IPS DF 4.7 (cell line): ENCODE data around the gene PRKN.

Experiments
- DNase-seq: peaks from one replicate; pipeline ENCODE4 v3.0.0-alpha.2; 2013; ENCODE audit warnings: low spot score; ENCODE audit errors: extremely low read depth

Gene PRKN

GRCh38 chr6:161575523-161576254 lies 1151.9 kb downstream of the PRKN start:
- DNase-seq: no peak

GRCh38 chr6:161568885-161569456 lies 1158.6 kb downstream of the PRKN start:
- no peak for DNase-seq

- DNase-seq: no peak
These were observed 1162.6 kb downstream of the PRKN start for GRCh38 chr6:161564952-161565351.

- DNase-seq: no peak
These were observed 1165.7 kb downstream of the PRKN start for GRCh38 chr6:161561908-161562307.

GRCh38 chr6:161557333-161558107 lies 1170.0 kb downstream of the PRKN start:
- DNase-seq: no peak

- DNase-seq: no peak
These were observed 1172.7 kb downstream of the PRKN start for GRCh38 chr6:161554883-161555282.

- DNase-seq: no peak
These were observed 1177.5 kb downstream of the PRKN start for GRCh38 chr6:161549977-161550655.

- DNase-seq: no peak
These were observed 1178.8 kb downstream of the PRKN start for GRCh38 chr6:161548713-161549296.

GRCh38 chr6:161547617-161548016 lies 1179.9 kb downstream of the PRKN start:
- no peak for DNase-seq

GRCh38 chr6:161546632-161547031 lies 1180.9 kb downstream of the PRKN start:
- no peak for DNase-seq

GRCh38 chr6:161545741-161546140 lies 1181.8 kb downstream of the PRKN start:
- DNase-seq: no peak

- DNase-seq: no peak
These were observed 1182.6 kb downstream of the PRKN start for GRCh38 chr6:161544801-161545480.

- DNase-seq: no peak
These were observed 1183.8 kb downstream of the PRKN start for GRCh38 chr6:161543684-161544309.

- DNase-seq: no peak
These were observed 1185.1 kb downstream of the PRKN start for GRCh38 chr6:161542346-161542980.

GRCh38 chr6:161540532-161540931 lies 1187.0 kb downstream of the PRKN start:
- DNase-seq: no peak

GRCh38 chr6:161536224-161536630 lies 1191.3 kb downstream of the PRKN start:
- no peak for DNase-seq

GRCh38 chr6:161534264-161534873 lies 1193.2 kb downstream of the PRKN start:
- DNase-seq: no peak

- no peak for DNase-seq
These were observed 1194.3 kb downstream of the PRKN start for GRCh38 chr6:161533266-161533665.

- DNase-seq: no peak
These were observed 1195.0 kb downstream of the PRKN start for GRCh38 chr6:161532536-161532935.

GRCh38 chr6:161526794-161527193 lies 1200.8 kb downstream of the PRKN start:
- DNase-seq: no peak
